Glutamatergic neuron (in vitro differentiated cells): ENCODE data around the gene FRMD4B. TPM values are rescaled to one million over a fixed set of nuclear protein-coding genes. Genes with fewer than 3 reads are reported as not detected.
"Not testable (repeated sequence)": the region's sequence is repeated elsewhere in the genome, so short reads cannot be mapped to it uniquely, and the experiment has no call there.

ENCODE experiments used
- DNase-seq: peaks from one replicate; pipeline ENCODE4 v3.0.0; 2022
- H3K27ac Mint-ChIP-seq: one replicate; pipeline ENCODE4 v1.8.0; 2020; ENCODE audit warnings: mild to moderate bottlenecking, mixed read lengths, inconsistent platforms; ENCODE audit not compliant: unreplicated experiment
- H3K27me3 Mint-ChIP-seq: one replicate; pipeline ENCODE4 v1.8.0; 2020; ENCODE audit warnings: mild to moderate bottlenecking, moderate library complexity, mixed read lengths, inconsistent platforms; ENCODE audit not compliant: unreplicated experiment
- H3K36me3 Mint-ChIP-seq: one replicate; pipeline ENCODE4 v1.8.0; 2020; ENCODE audit warnings: mild to moderate bottlenecking, mixed read lengths, inconsistent platforms; ENCODE audit not compliant: unreplicated experiment
- H3K4me1 Mint-ChIP-seq: one replicate; pipeline ENCODE4 v1.8.0; 2020; ENCODE audit warnings: mild to moderate bottlenecking, low read depth, mixed read lengths, inconsistent platforms; ENCODE audit not compliant: unreplicated experiment
- H3K4me3 Mint-ChIP-seq: one replicate; pipeline ENCODE4 v1.8.0; 2020; ENCODE audit warnings: mild to moderate bottlenecking, mixed read lengths, inconsistent platforms; ENCODE audit not compliant: unreplicated experiment
- H3K9me3 Mint-ChIP-seq: one replicate; pipeline ENCODE4 v1.8.0; 2020; ENCODE audit warnings: mild to moderate bottlenecking, moderate library complexity, mixed read lengths, inconsistent platforms; ENCODE audit not compliant: unreplicated experiment
- CTCF ChIP-seq: fragments of 200-600 bp; sonication (generic); IDR thresholded peaks from one replicate; pipeline ENCODE4 v1.5.0; 2021; ENCODE audit not compliant: partially characterized antibody, unreplicated experiment
- total RNA-seq: library from RNA; stranded (reverse); fragmentation: NEBNext Ultra II Directional; extraction: Animal tissue kit (Norgen Biotek cat#: 25700); gene quantifications from one replicate; pipeline ENCODE4 v1.2.1, GENCODE V29; 2021; ENCODE audit not compliant: unreplicated experiment

FRMD4B gene
- total RNA-seq, 1 donor from 2014 or later, result 3.9 TPM

- Mint-ChIP-seq H3K36me3 (no peaks in the 10 kb centered on the region), H3K4me3 (no peak overlapping the region), H3K27ac (no peak overlapping the region), H3K4me1 (no peaks in the 10 kb centered on the region), H3K9me3 (no peaks in the 10 kb centered on the region), H3K27me3 (no peaks in the 10 kb centered on the region)
- no peak for TF ChIP-seq CTCF
- no peak for DNase-seq
Observed at GRCh38 chr3:69276884-69277283, 109.0 kb downstream of the FRMD4B start.

- not testable (repeated sequence) for DNase-seq, H3K4me1 Mint-ChIP-seq, H3K27ac Mint-ChIP-seq, H3K4me3 Mint-ChIP-seq, H3K27me3 Mint-ChIP-seq, H3K36me3 Mint-ChIP-seq, H3K9me3 Mint-ChIP-seq
Observed at GRCh38 chr3:69276191-69276590, 109.7 kb downstream of the FRMD4B start.

- Mint-ChIP-seq H3K4me1 (no peaks in the 10 kb centered on the region), H3K4me3 (no peak overlapping the region), H3K36me3 (no peaks in the 10 kb centered on the region), H3K27me3 (no peaks in the 10 kb centered on the region), H3K9me3 (no peaks in the 10 kb centered on the region), H3K27ac (no peak overlapping the region)
- DNase-seq, result no peak
- no peak for TF ChIP-seq CTCF
Observed at GRCh38 chr3:69273896-69274295, 112.0 kb downstream of the FRMD4B start.

- no peaks in the 10 kb centered on the region for H3K36me3 Mint-ChIP-seq
- H3K4me3 Mint-ChIP-seq, result no peak overlapping the region
- H3K27ac Mint-ChIP-seq, result no peak overlapping the region
- H3K4me1 Mint-ChIP-seq, result no peaks in the 10 kb centered on the region
- no peak for DNase-seq
- H3K9me3 Mint-ChIP-seq, result no peaks in the 10 kb centered on the region
- no peak for TF ChIP-seq CTCF
- no peaks in the 10 kb centered on the region for H3K27me3 Mint-ChIP-seq
Observed at GRCh38 chr3:69272556-69272955, 113.3 kb downstream of the FRMD4B start.

- no peak for TF ChIP-seq CTCF
- DNase-seq, result no peak
- H3K4me1 Mint-ChIP-seq, result no peaks in the 10 kb centered on the region
- no peaks in the 10 kb centered on the region for H3K36me3 Mint-ChIP-seq
- no peak overlapping the region for H3K27ac Mint-ChIP-seq
- H3K27me3 Mint-ChIP-seq, result no peaks in the 10 kb centered on the region
- no peak overlapping the region for H3K4me3 Mint-ChIP-seq
- H3K9me3 Mint-ChIP-seq, result no peaks in the 10 kb centered on the region
Observed at GRCh38 chr3:69271098-69271497, 114.8 kb downstream of the FRMD4B start.

- no peak for DNase-seq
- TF ChIP-seq CTCF, result no peak
- Mint-ChIP-seq H3K27ac (no peak overlapping the region), H3K36me3 (no peaks in the 10 kb centered on the region), H3K4me3 (no peak overlapping the region), H3K4me1 (no peaks in the 10 kb centered on the region), H3K9me3 (peaks cover 3% of the 10 kb centered on the region), H3K27me3 (no peaks in the 10 kb centered on the region)
Observed at GRCh38 chr3:69266585-69266984, 119.3 kb downstream of the FRMD4B start.

GRCh38 chr3:69266071-69266470 is 119.8 kb downstream of the FRMD4B start:
- H3K4me1 Mint-ChIP-seq, H3K9me3 Mint-ChIP-seq, H3K27me3 Mint-ChIP-seq, H3K36me3 Mint-ChIP-seq, H3K27ac Mint-ChIP-seq, H3K4me3 Mint-ChIP-seq, DNase-seq: not testable (repeated sequence)

GRCh38 chr3:69260843-69261405 is 125.0 kb downstream of the FRMD4B start:
- not testable (repeated sequence) for H3K4me1 Mint-ChIP-seq, H3K27ac Mint-ChIP-seq, H3K9me3 Mint-ChIP-seq, H3K4me3 Mint-ChIP-seq, H3K36me3 Mint-ChIP-seq, DNase-seq, H3K27me3 Mint-ChIP-seq
